Astrocyte of the spinal cord (primary cell): Measurements from ENCODE around the gene MCM5.
"Not testable (repeated sequence)": the region's sequence is repeated elsewhere in the genome, so short reads cannot be mapped to it uniquely, and the experiment has no call there.

Experiments used
- DNase-seq: peaks from one replicate; pipeline ENCODE4 v3.0.0; 2011; ENCODE audit warnings: low read depth, low spot score
- H3K4me3 ChIP-seq: 2 replicates; pipeline ENCODE4 v1.5.1; 2011; ENCODE audit warnings: low read depth, mild to moderate bottlenecking, low read length, moderate library complexity
- CTCF ChIP-seq: IDR thresholded peaks from 2 replicates; pipeline ENCODE4 v1.5.1; 2012; ENCODE audit warnings: low read depth, mild to moderate bottlenecking, low read length, inconsistent platforms
- in situ Hi-C: cut with HindIII; loops from 2 replicates; pipeline ENCODE4 v1.10.0; 2017; ENCODE audit warnings: low sequenced_read_pairs

MCM5 gene

GRCh38 chr22:35435201-35435740 is 35.3 kb downstream of the MCM5 start:
- no peak overlapping the region for H3K4me3 ChIP-seq
- DNase-seq: no peak
- TF ChIP-seq CTCF: no peak
- in situ Hi-C loops: no loop called here

GRCh38 chr22:35436421-35436820 is 36.5 kb downstream of the MCM5 start:
- DNase-seq: no peak
- TF ChIP-seq CTCF: no peak
- H3K4me3 ChIP-seq: no peak overlapping the region
- in situ Hi-C loops: no loop called here

DNA sequence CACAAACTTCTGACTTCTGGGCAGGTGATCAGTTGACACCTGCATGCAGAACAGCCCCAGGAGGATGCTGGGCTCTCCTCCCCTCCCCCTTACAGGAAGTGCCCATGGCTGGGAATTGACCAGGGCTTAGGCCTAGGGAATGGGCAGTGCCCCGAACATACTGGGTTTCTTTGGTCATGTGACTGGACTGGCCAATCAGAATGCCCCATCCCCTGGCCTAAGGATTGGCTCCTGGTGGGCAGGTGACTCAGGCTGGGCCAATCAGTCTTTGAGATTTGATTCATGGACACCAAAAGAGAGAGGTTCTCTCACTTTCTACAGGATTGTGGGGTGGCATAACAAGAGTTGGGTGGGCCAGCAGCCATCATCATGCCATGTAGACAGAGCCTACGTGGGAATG is 37.1 kb downstream of the MCM5 start:
- no peak for TF ChIP-seq CTCF
- no peak for DNase-seq
- H3K4me3 ChIP-seq: no peak overlapping the region
- in situ Hi-C loops: no loop called here

- in situ Hi-C loops, DNase-seq, H3K4me3 ChIP-seq: not testable (repeated sequence)
Measured at GRCh38 chr22:35438673-35439364, 38.9 kb downstream of the MCM5 start.

GRCh38 chr22:35439365-35439717 is 39.4 kb downstream of the MCM5 start:
- H3K4me3 ChIP-seq: no peak overlapping the region
- in situ Hi-C loops: no loop called here
- no peak for TF ChIP-seq CTCF
- DNase-seq: no peak

- in situ Hi-C loops: no loop called here
Measured at GRCh38 chr22:35440129-35440528, 40.2 kb downstream of the MCM5 start.

More at GRCh38 chr22:35440129-35440528, 40.2 kb downstream of the MCM5 start:
- TF ChIP-seq CTCF: no peak
- no peak overlapping the region for H3K4me3 ChIP-seq
- no peak for DNase-seq
